Measurements from ENCODE around the gene DIDO1. TPM values are rescaled to one million over a fixed set of nuclear protein-coding genes. Genes with fewer than 3 reads are reported as not detected.
"Not testable (repeated sequence)": the region's sequence is repeated elsewhere in the genome, so short reads cannot be mapped to it uniquely, and the experiment has no call there.

The DIDO1 gene
- total RNA-seq, 2 donors from 2014 or later: 53.5 to 68.3 TPM

DNA sequence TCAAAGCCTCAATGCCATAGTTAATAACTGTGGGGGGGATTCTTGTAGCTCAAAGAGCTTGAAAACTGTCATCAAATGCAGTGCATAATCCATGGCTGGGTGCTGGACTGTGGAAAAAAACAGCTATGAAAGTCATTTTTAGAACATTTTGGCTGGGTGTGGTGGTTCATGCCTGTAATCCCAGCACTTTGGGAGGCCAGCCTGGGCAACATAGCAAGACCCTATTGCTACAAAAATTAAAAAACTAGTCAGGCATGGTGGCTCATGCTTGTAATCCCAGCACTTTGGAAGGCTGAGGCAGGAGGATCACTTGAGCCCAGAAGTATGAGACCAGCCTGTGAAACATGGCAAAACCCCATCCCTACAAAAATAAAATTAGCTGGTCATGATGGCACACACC lies 76.9 kb downstream of the DIDO1 start:
- no peaks in the 10 kb centered on the region for H3K4me1 Mint-ChIP-seq
- H3K9me3 Mint-ChIP-seq: no peaks in the 10 kb centered on the region
- Histone ChIP-seq H3K4me1 (ENCODE audit: control insufficient read depth, insufficient read depth, low read length) (no peaks in the 10 kb centered on the region), H3K9ac (ENCODE audit: extremely low read depth, low read length, poor library complexity, severe bottlenecking) (no peak overlapping the region), H3K9me3 (ENCODE audit: control insufficient read depth, low read length) (no peaks in the 10 kb centered on the region), H3K4me3 (ENCODE audit: low read length) (no peak overlapping the region), H3K27ac (ENCODE audit: low read depth, low read length) (no peak overlapping the region), H3K27me3 (ENCODE audit: control insufficient read depth, insufficient read depth, low read length, poor library complexity, severe bottlenecking) (no peaks in the 10 kb centered on the region), H3K36me3 (ENCODE audit: control insufficient read depth, insufficient read depth, low read length) (peaks cover 59% of the 10 kb centered on the region)
- TF ChIP-seq CTCF (conservative IDR thresholded peaks at IDR 0.05): no peak
- H3K27me3 Mint-ChIP-seq (ENCODE audit: insufficient read depth): no peaks in the 10 kb centered on the region
- peaks cover 38% of the 10 kb centered on the region for H3K36me3 Mint-ChIP-seq (ENCODE audit: low read depth)
- H3K27ac Mint-ChIP-seq: no peak overlapping the region
- H3K4me3 Mint-ChIP-seq: no peak overlapping the region
- no peak for DNase-seq

- not testable (repeated sequence) for H3K9me3 ChIP-seq (ENCODE audit: control insufficient read depth, low read length); H3K27ac Mint-ChIP-seq; H3K9ac ChIP-seq (ENCODE audit: extremely low read depth, low read length, poor library complexity, severe bottlenecking); H3K27ac ChIP-seq (ENCODE audit: low read depth, low read length); H3K4me3 Mint-ChIP-seq; H3K9me3 Mint-ChIP-seq; H3K4me3 ChIP-seq (ENCODE audit: low read length); DNase-seq; H3K4me1 Mint-ChIP-seq; H3K4me1 ChIP-seq (ENCODE audit: control insufficient read depth, insufficient read depth, low read length); H3K27me3 ChIP-seq (ENCODE audit: control insufficient read depth, insufficient read depth, low read length, poor library complexity, severe bottlenecking); H3K27me3 Mint-ChIP-seq (ENCODE audit: insufficient read depth)
- WGBS, 2 experiments (ENCODE audit: insufficient coverage in 1 of 2, insufficient read length in 1 of 2): 94 to 97% methylated on average over 7 of the region's 7 CpGs
- peaks cover 37% of the 10 kb centered on the region for H3K36me3 Mint-ChIP-seq (ENCODE audit: low read depth)
- H3K36me3 ChIP-seq (ENCODE audit: control insufficient read depth, insufficient read depth, low read length): peaks cover 54% of the 10 kb centered on the region
Measured at GRCh38 chr20:62848917-62849316, 77.4 kb downstream of the DIDO1 start.

- H3K27ac ChIP-seq (ENCODE audit: low read depth, low read length): no peak overlapping the region
- no peak for DNase-seq
- H3K4me1 Mint-ChIP-seq: no peaks in the 10 kb centered on the region
- TF ChIP-seq CTCF (conservative IDR thresholded peaks at IDR 0.05): no peak
- 95 to 100% methylated on average over 7 to 17 of the region's 19 CpGs for WGBS, 2 experiments (ENCODE audit: insufficient coverage in 1 of 2, insufficient read length in 1 of 2)
- no peaks in the 10 kb centered on the region for H3K4me1 ChIP-seq (ENCODE audit: control insufficient read depth, insufficient read depth, low read length)
- H3K4me3 ChIP-seq (ENCODE audit: low read length): no peak overlapping the region
- no peak overlapping the region for H3K27ac Mint-ChIP-seq
- peaks cover 36% of the 10 kb centered on the region for H3K36me3 ChIP-seq (ENCODE audit: control insufficient read depth, insufficient read depth, low read length)
- peaks cover 31% of the 10 kb centered on the region for H3K36me3 Mint-ChIP-seq (ENCODE audit: low read depth)
- H3K27me3 Mint-ChIP-seq (ENCODE audit: insufficient read depth): no peaks in the 10 kb centered on the region
- H3K9ac ChIP-seq (ENCODE audit: extremely low read depth, low read length, poor library complexity, severe bottlenecking): no peak overlapping the region
- no peaks in the 10 kb centered on the region for H3K9me3 ChIP-seq (ENCODE audit: control insufficient read depth, low read length)
- no peaks in the 10 kb centered on the region for H3K9me3 Mint-ChIP-seq
- H3K27me3 ChIP-seq (ENCODE audit: control insufficient read depth, insufficient read depth, low read length, poor library complexity, severe bottlenecking): no peaks in the 10 kb centered on the region
- H3K4me3 Mint-ChIP-seq: no peak overlapping the region
Measured at GRCh38 chr20:62846166-62846890, 80.0 kb downstream of the DIDO1 start.
